Spinal cord (tissue), 10 donors: ENCODE measurements around the gene MAP3K5. TPM values are rescaled to one million over a fixed set of nuclear protein-coding genes. Genes with fewer than 3 reads are reported as not detected.

Source experiments
- DNase-seq, 6 donors: peaks; one replicate each; pipeline versions ENCODE4 v3.0.0 to v3.0.0-alpha.2; 2013 to 2015; ENCODE audit warnings: low spot score in 6 of 6, low read depth in 4 of 6
- H3K27ac ChIP-seq: one replicate; pipeline ENCODE4 v1.5.1; 2013; ENCODE audit warnings: low read depth, low read length, control low read depth
- H3K27me3 ChIP-seq: one replicate; pipeline ENCODE4 v1.6.1; 2013; ENCODE audit warnings: low read length; ENCODE audit not compliant: control insufficient read depth, insufficient read depth
- H3K36me3 ChIP-seq: one replicate; pipeline ENCODE4 v1.6.1; 2013; ENCODE audit warnings: low read length; ENCODE audit not compliant: control insufficient read depth, insufficient read depth
- H3K4me1 ChIP-seq: one replicate; pipeline ENCODE4 v1.6.1; 2013; ENCODE audit warnings: low read length; ENCODE audit not compliant: control insufficient read depth, insufficient read depth
- H3K4me3 ChIP-seq: one replicate; pipeline ENCODE4 v1.5.1; 2013; ENCODE audit warnings: low read depth, low read length, control low read depth
- H3K9me3 ChIP-seq: one replicate; pipeline ENCODE4 v1.6.1; 2013; ENCODE audit warnings: low read length; ENCODE audit not compliant: control insufficient read depth, insufficient read depth
- WGBS: methylation state at CpG from one replicate; pipeline ENCODE4 v1.1.5; 2013; ENCODE audit warnings: missing lambda C conversion rate; ENCODE audit not compliant: insufficient coverage; 5-methylcytosine and 5-hydroxymethylcytosine counted together
- polyA plus RNA-seq, 2 donors: library from polyadenylated mRNA; unstranded; fragments of 120-200 nt; gene quantifications; one replicate each; pipeline ENCODE4 v1.2.1, GENCODE V29; 2013; ENCODE audit not compliant: insufficient read length in 2 of 2
- total RNA-seq, 2 donors: library from RNA; depleted of rRNA in 1 of 2; stranded (reverse); fragments of 120-200 nt in 1 of 2; fragments of >200 nt in 1 of 2; gene quantifications; one replicate each; pipeline versions ENCODE4 v1.2.3 to v1.2.4, GENCODE V29; 2013 to 2014
- donor health status: healthy.

Gene MAP3K5
- total and polyA plus RNA-seq, 4 donors = 8.5 to 26.9 (median 9.7) TPM

DNA sequence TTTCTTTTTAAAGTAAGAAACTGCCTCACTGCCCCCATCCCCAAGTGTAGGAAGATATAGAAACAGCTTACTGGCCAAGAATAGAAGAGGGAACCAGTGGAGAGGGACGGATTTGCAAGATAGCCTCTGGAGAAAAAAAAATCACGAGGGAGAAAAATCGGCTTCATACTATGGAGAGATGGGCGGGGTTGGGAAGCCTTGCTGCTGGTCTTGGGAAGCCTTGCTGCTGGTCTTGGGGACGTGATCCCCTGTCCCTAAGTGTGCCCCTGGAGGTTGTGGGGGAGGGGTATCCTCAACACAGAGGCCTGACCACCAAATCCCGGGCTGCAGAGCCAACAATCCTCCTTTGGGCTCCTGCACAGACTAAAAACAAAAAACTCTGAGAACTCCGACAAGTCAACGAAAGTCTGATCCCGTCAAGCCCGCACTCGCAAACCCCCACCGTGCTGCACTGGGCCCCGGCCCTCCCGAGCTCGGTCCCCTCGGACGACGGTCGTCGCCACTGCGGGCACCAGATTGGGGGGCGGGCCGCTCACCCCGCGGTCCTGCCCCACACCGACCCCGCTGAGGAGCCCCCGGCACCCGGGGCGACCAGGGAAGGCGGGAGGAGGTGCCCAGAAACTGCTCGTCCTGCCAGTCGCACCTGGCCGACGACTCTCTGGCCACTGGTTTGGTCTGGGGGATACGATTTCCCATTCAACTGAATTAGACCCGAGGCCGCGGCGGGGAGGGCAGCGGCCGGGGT is 242.8 kb downstream of the MAP3K5 start:
- Histone ChIP-seq H3K36me3 (no peaks in the 10 kb centered on the region), H3K9me3 (no peaks in the 10 kb centered on the region), H3K4me1 (peaks cover 14% of the 10 kb centered on the region), H3K27ac (no peak overlapping the region), H3K4me3 (peak overlapping the region; percentile 59), H3K27me3 (peaks cover 26% of the 10 kb centered on the region)
- peak in 2 of 6 donors; percentile 11 to 48 for DNase-seq
- WGBS = 2% methylated on average over 42 of the region's 42 CpGs

- H3K36me3 ChIP-seq = no peaks in the 10 kb centered on the region
- peaks cover 14% of the 10 kb centered on the region for H3K4me1 ChIP-seq
- 71% methylated on average over 5 of the region's 14 CpGs for WGBS
- H3K4me3 ChIP-seq = peak overlapping the region; percentile 5
- no peaks in the 10 kb centered on the region for H3K9me3 ChIP-seq
- H3K27ac ChIP-seq = no peak overlapping the region
- no peak for DNase-seq
- peaks cover 26% of the 10 kb centered on the region for H3K27me3 ChIP-seq
Measured at GRCh38 chr6:136548582-136549299, 243.5 kb downstream of the MAP3K5 start.

GRCh38 chr6:136547871-136548270 is 244.4 kb downstream of the MAP3K5 start:
- no peak for DNase-seq
- Histone ChIP-seq H3K36me3 (no peaks in the 10 kb centered on the region), H3K27ac (no peak overlapping the region), H3K27me3 (peaks cover 20% of the 10 kb centered on the region), H3K4me3 (no peak overlapping the region), H3K4me1 (peaks cover 14% of the 10 kb centered on the region), H3K9me3 (no peaks in the 10 kb centered on the region)
- WGBS = no CpG with 5 or more reads among the region's 1 CpG

- Histone ChIP-seq H3K36me3 (no peaks in the 10 kb centered on the region), H3K9me3 (no peaks in the 10 kb centered on the region), H3K27ac (no peak overlapping the region), H3K4me1 (peaks cover 14% of the 10 kb centered on the region), H3K27me3 (peaks cover 20% of the 10 kb centered on the region), H3K4me3 (no peak overlapping the region)
- DNase-seq = peak in 2 of 6 donors; percentile 78 to 89
- no CpG with 5 or more reads among the region's 4 CpGs for WGBS
Measured at GRCh38 chr6:136547336-136547735, 244.9 kb downstream of the MAP3K5 start.

DNA sequence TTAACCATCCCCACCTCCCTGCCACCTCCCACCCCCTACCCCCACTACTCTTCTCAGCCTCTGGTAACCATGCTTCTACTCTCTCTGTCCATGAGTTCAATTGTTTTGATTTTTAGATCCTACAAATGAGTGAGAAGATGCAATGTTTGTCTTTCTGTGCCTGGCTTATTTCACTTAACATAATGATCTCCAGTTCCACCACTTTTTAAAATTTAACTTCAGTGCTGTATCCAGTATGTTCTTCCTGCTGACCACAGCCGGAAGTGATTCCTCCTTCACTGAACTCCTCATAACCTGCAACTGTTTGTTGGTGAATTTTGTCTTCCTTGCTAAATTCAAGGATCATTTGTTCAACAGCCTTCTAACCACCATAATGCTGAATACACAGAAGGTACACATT is 245.9 kb downstream of the MAP3K5 start:
- no peak overlapping the region for H3K27ac ChIP-seq
- peaks cover 14% of the 10 kb centered on the region for H3K4me1 ChIP-seq
- no peak overlapping the region for H3K4me3 ChIP-seq
- DNase-seq = no peak
- no CpG with 5 or more reads among the region's 1 CpG for WGBS
- no peaks in the 10 kb centered on the region for H3K9me3 ChIP-seq
- peaks cover 14% of the 10 kb centered on the region for H3K27me3 ChIP-seq
- H3K36me3 ChIP-seq = no peaks in the 10 kb centered on the region

GRCh38 chr6:136544326-136544725 is 248.0 kb downstream of the MAP3K5 start:
- WGBS = 33% methylated on average over 1 of the region's 1 CpG
- Histone ChIP-seq H3K4me1 (peaks cover 2% of the 10 kb centered on the region), H3K27ac (no peak overlapping the region), H3K4me3 (no peak overlapping the region), H3K36me3 (no peaks in the 10 kb centered on the region), H3K27me3 (peaks cover 1% of the 10 kb centered on the region), H3K9me3 (no peaks in the 10 kb centered on the region)
- DNase-seq = no peak

- no peaks in the 10 kb centered on the region for H3K27me3 ChIP-seq
- no peak overlapping the region for H3K4me3 ChIP-seq
- H3K4me1 ChIP-seq = no peaks in the 10 kb centered on the region
- H3K27ac ChIP-seq = no peak overlapping the region
- DNase-seq = no peak
- no peaks in the 10 kb centered on the region for H3K36me3 ChIP-seq
- 83% methylated on average over 1 of the region's 2 CpGs for WGBS
- no peaks in the 10 kb centered on the region for H3K9me3 ChIP-seq
Measured at GRCh38 chr6:136541395-136541794, 250.9 kb downstream of the MAP3K5 start.

DNA sequence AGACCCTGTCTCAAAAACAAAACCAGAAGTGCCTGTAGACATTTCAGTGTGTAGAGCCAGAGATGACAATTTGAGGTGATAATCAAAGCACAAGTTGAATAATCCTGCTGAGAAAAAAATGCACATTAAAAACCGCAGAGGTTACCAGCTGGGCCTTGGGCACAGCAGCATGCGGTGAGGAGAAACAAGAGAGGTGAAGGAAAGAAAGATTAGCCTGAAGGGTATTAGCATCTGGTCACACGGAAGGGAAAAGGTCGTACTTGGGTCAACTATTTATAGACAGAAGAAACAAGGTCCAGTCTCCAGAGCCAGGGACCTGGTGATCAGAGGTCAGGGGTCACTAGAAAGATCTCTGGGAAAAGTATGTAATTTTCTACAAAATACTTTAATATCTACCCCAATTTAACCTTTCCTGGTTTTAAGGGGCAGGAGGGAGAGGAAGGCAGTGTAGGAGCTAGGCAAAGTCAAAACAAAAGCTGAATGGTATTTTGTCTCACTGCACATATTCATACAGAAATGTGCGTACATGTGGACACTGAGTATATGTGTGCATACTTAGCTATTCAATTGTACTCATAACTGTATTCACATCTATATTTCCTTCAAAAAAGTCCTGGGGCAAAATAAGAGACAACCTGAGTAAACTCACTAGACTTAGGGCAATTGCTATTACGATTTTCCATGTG is 252.2 kb downstream of the MAP3K5 start:
- Histone ChIP-seq H3K27ac (no peak overlapping the region), H3K36me3 (no peaks in the 10 kb centered on the region), H3K27me3 (no peaks in the 10 kb centered on the region), H3K4me1 (no peaks in the 10 kb centered on the region), H3K4me3 (no peak overlapping the region), H3K9me3 (no peaks in the 10 kb centered on the region)
- DNase-seq = no peak
- WGBS = 32% methylated on average over 3 of the region's 6 CpGs

DNA sequence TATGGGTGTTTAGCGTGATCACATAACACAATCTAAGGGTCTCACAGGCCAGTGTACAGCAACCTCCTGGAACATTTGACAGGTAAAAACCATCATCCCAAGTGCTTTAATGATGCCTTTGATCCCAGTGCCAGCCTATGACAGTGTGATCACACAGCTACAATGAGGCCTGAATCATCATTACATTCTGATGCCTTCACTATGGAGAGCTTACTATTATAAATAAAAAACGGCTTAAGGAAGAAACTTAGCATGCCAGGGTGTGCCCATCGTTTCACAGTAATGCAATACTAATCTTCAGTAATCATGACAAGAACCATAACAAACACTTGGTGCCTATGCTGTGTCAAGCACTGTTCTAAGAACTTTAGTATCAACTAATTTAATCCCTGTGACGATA is 253.4 kb downstream of the MAP3K5 start:
- Histone ChIP-seq H3K27ac (no peak overlapping the region), H3K9me3 (no peaks in the 10 kb centered on the region), H3K36me3 (no peaks in the 10 kb centered on the region), H3K27me3 (no peaks in the 10 kb centered on the region), H3K4me1 (no peaks in the 10 kb centered on the region), H3K4me3 (no peak overlapping the region)
- DNase-seq = no peak
- WGBS = 93% methylated on average over 3 of the region's 4 CpGs
